T-helper 2 cell treated with Interferon-gamma antibody and Interleukin-4, amounts not matched to agents 100 ng/mL and 5 ng/mL, for 36 hours (primary cell): ENCODE data around the gene USP37. TPM values are rescaled to one million over a fixed set of nuclear protein-coding genes. Genes with fewer than 3 reads are reported as not detected.

Experiments used
- intact Hi-C: fragments of 100-400 bp; cut with micrococcal nuclease; formaldehyde crosslinking; loops from one replicate; pipeline ENCODE4 v1.15.1; 2023
- total RNA-seq: library from RNA; stranded (reverse); gene quantifications from 2 replicates; pipeline ENCODE4 v1.2.3, GENCODE V29; 2022

The USP37 gene
- total RNA-seq, 1 donor from 2014 or later = 32.2 TPM

DNA sequence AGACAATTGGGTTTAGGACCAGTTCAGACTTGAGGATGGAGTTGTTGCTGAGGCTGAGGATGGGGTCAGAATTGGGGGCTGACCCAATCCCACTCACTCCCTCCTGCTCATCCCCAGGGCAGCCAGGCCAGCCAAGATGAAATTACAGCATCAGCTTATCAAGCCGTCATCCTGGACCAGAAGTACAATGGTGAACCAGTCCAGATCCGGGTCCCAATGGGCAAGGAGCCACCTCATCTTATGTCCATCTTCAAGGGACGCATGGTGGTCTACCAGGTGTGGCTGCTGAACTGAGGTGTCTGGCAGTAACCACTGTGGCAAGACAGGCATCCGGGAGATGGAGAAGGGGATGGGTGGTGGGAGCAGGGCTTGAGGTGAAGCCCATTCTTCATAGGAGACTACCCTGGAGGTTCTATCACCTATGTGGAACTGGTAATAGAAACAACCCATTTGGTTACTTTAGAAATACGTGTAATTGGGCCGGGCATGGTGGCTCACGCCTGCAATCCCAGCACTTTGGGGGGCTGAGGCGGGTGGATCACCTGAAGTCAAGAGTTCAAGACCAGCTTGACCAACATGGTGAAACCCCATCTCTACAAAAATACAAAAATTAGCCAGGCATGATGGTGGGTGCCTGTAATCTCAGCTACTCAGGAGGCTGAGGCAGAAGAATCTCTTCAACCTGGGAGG, 135.3 kb downstream of the USP37 start:
- intact Hi-C loops = no loop called here

DNA sequence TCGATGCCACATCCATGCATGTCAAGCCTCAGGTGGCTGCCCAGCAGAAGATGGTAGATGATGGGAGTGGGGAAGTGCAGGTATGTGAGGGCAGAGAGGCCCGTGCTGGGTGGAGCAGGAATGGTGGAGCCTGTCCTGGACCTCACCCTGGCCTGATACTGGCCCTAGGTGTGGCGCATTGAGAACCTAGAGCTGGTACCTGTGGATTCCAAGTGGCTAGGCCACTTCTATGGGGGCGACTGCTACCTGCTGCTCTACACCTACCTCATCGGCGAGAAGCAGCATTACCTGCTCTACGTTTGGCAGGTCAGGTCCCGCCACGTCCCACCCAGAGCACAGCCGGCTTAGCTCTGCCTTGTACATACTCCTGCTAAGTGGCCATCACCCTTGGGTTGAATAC, 136.3 kb downstream of the USP37 start:
- intact Hi-C loops = no loop called here

DNA sequence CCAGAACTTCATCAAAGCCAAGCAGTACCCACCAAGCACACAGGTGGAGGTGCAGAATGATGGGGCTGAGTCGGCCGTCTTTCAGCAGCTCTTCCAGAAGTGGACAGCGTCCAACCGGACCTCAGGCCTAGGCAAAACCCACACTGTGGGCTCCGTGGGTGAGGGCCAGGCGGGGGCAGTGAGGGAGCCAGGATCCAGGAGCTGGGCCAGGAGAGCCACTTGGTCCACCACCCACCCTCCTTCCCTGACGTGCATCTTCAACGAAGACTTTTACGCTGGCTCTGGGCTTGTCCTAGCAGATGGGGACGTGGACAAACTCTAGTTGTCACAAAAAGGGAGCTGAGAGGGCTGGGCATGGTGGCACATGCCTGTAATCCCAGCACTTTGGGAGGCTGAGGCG, 137.4 kb downstream of the USP37 start:
- intact Hi-C loops = no loop called here

DNA sequence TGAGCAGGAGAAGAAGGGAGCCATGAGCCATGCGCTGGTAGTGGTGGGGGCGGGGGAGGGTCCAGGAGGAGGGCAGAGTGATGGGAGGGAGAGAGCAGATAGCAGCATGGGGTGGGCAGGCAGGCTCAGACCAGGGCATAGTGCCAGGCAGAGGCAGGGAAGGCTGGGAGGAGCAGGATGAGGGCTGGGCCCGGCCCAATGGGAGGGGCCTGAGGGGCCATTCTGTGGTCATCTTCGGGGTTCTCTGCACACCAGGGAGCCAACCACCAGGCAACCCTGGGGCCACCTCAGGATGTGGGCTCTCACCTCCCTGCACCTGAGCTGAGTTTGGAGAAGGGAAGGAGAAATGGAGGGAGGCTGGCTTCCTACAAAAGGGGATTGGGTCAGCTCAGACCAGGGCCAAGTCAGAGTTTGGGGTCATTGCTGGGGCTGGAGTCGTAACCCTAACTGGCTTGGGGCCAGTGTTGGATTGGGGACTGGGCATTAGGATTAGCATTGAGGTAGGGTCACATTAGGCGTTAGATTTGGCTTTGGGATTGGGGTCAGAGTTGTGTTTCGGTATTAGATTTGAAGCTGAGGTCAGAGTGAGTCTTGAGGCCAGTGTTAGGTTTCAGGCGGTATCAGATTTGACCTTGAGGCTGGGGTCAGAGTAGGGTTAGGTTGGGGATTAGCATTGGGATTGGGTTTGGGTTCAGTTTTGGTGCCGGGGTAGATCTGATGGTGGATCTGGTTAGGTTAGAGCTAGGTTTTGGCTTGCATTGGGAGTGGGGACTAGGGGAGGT, 138.0 kb downstream of the USP37 start:
- intact Hi-C loops = no loop called here

DNA sequence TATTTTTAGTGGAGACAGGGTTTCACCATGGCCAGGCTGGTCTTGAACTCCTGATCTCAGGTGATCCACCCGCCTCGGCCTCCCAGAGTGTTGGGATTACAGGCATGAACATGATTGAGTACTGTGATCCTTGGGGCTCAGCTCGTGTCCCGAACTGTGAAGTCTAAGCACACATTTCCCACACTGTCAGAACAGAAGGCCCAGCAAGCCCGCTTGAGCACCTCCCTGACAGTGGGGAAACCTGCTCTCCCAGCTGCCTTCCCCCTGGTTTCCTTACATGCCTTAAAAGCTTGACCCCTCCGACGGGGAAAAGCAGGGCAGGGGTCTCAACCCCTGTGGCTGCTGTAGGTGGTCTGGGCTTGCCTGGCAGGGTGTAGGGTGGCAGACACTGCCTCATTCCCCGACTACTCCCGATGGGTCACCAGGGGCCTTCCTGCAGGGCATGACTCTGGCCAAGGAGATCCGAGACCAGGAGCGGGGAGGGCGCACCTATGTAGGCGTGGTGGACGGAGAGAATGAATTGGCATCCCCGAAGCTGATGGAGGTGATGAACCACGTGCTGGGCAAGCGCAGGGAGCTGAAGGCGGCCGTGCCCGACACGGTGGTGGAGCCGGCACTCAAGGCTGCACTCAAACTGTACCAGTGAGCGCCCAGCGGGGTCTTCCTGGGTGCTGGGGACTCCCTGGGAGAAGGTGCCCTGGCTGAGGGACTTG, 139.1 kb downstream of the USP37 start:
- intact Hi-C loops = no loop called here

DNA sequence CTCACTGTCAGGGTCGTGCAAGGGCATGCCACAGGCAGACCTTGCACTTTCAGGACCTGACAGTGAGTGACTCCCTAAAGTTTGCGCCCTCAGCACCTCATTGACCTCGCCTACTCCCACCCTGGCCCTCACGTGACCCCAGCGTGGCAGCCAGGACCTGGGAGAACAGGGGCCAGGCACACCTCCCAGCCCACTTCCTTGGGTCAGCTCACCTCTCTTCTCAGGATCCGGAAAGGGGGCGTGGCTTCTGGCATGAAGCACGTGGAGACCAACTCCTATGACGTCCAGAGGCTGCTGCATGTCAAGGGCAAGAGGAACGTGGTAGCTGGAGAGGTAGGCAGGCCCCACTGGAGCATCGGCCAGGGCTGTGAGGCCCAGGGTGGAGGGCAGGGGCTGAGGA, 140.4 kb downstream of the USP37 start:
- intact Hi-C loops = no loop called here

DNA sequence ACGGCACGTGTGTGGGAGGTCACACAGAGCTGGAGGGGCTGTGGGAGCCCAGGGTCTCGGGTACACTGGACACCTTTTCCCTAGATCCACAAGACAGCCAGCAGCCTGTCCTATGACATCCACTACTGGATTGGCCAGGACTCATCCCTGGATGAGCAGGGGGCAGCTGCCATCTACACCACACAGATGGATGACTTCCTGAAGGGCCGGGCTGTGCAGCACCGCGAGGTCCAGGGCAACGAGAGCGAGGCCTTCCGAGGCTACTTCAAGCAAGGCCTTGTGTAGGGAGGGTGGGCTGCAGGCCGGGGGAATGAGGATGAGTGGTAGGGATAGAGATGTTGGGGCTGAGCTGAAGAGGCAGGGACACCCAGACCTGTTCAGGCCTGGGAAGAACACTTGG, 142.6 kb downstream of the USP37 start:
- intact Hi-C loops = no loop called here

DNA sequence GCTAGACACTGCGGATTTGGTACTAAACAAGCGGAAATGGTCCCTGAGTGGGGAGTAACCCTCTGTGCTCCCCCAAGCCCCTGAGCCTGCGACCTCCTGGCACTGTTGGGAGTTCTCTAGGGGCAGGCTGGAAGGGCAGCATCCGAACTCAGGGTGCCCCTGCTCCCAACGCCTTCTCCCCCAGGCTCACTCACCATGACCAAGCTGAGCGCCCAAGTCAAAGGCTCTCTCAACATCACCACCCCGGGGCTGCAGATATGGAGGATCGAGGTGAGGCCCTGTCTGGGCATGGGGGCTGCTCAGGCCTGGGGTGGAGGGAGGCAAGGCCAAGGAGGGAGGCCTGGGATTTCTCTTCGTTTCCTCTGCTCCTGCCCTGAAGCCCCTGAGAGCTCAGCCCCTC, 144.6 kb downstream of the USP37 start:
- intact Hi-C loops = no loop called here

DNA sequence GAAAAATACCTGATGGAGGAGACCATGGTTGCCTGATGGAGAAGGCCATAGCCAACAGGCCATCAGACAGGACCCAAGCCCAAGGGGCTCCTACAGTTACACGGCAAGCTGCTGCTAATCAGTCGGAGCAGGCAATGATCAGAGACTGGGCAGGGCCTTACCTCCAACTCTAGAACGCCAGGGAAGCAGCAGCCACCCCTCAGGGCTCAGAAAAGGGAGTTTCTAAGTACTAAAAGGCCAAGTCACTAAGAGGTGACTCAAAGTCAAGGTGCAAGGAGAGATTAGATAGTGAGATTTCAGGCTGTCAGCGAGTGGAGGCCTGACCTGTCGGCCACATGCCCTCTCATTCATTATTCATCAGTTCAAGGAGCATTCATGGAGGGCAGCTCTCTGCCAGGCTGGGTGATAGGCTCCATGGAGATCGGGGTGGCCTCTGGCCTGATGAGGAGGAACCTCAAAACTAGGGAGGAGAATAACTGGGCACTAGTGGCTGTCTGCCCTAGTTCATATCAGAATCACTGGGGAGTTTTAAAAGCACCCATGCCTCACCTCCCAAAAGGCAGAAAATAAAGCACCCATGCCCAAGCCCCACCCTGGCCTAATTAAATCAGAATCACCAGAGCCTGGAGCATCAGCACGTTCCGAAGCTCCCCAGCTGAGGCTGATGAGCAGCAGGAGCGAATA, 145.6 kb downstream of the USP37 start:
- intact Hi-C loops = no loop called here

DNA sequence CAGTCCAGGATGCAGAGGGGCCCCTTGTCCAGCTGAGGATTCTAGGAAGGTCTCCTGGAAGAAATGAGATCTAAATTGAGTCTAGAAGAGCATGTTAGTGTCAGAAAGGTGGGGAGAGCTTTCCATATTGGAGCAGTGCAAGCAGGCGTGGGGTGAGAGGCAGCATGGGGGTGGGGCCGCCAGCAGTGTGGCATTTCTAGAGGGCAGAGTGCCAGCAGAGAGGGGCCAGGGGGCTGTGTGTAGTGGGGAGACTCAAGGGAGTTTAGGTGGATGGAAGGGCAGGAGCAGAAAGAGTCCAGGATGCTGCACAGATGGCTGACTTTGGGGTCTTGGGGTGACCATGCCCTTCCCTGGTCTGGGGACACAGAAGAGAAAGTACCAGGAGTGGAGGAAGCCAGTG, 147.1 kb downstream of the USP37 start:
- intact Hi-C loops = no loop called here

DNA sequence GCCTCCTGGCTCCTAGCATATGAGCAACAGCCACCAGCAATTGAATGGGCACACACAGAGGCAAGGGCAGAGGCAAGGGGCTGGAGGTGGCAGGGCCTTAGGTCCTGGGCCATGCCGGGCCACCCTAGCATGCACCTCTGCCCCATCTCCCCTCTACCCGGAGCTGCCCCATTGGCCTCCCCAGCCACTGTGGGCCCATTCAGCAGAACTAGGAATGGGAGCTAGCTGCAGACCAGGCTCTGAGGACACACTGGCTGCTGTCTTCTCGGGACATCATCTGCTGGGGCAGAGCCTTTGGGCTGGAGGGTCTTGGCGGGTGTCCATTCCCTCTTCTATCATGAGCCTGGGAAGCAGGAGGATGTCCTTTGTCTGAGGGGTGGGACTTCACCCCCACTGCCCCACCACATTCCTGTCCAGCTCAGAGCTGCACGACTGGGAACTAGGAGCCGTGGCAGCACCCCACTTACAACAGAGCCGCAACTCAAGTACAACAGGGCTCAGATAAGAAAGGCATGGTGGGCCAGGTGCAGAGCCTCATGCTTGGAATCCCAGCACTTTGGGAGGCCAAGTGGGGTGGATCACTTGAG, 148.4 kb downstream of the USP37 start:
- intact Hi-C loops = no loop called here

DNA sequence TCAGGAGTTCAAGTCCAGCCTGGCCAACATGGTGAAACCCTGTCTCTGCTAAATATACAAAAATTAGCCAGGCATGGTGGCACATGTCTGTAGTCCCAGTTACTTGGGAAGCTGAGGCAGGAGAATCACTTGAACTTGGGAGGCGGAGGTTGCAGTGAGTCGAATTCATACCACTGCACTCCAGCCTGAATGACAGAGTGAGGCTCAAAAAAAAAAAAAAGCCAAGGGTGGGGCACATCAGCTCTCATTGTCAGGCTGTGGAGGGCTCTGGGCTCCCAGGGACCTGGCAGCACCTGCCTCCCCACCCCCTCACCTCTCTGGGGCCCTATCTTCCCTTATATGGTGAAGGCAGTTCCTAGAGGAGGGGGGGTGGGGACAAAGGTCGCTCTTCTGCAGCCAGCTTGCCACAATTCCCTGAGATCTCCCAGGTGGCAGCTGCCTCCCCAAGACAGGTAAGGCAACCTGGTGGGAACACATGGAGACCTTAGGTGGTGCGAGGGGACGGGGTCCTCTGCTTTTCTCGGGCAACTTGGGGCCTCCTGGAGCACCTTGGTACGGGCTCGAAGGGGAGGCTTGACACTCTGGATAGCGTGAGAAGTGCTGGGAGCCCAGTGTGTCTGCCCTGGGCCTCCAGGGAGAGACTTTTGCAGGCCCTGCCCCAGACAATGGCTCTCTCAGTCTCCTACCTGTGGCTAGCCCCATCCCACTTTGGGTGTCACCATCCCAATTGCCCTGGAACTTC, 149.3 kb downstream of the USP37 start, which contains the start of gene VIL1:
Gene VIL1 (plus strand): TSS at position 407 of the 742 bp plus-strand sequence. CDS start 4,656 bp downstream, outside the sequence.
- intact Hi-C loops = no loop called here

DNA sequence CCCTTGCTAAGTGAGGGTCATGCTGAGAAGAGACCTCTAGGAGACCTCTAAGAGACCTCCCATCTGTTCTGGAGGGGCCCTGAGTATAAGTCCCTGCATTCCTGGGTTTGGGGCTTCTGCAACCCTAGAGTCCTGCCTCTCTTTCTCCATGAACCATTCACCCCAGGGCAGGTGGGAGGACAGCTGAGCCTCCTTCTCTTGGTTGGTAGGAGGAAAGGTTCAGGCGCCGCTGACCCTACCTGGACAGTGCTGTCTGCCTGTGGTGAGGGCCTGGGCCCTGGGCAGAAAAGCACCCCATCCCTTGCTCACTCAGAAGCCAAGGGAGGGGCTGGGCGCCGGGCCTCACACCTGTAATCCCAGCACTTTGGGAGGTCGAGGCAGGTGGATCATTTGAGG, 149.8 kb downstream of the USP37 start:
- intact Hi-C loops = no loop called here

DNA sequence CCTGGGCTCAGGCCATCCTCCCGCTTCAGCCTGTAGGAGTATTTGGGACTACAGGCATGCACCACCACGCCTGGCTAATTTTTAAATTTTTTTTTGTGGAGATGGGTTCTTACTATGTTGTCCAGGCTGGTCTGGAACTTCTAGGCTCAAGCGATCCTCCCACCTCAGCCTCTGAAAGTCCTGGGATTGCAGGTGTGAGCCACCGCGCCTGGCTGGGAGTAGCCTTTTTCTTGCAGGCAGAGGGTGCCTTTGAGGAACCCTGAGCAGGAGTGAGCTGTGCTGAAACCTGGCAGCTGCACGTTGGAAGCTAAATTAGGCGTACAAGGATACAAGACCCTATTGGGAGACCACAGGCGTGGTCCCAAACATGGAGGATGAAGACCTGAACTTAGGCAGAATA, 160.4 kb downstream of the USP37 start:
- intact Hi-C loops = loop anchor here (2.0 to 5.0 kb wide), 2 partner anchors 59 to 440 kb away; no protein-coding TSS in a partner anchor

DNA sequence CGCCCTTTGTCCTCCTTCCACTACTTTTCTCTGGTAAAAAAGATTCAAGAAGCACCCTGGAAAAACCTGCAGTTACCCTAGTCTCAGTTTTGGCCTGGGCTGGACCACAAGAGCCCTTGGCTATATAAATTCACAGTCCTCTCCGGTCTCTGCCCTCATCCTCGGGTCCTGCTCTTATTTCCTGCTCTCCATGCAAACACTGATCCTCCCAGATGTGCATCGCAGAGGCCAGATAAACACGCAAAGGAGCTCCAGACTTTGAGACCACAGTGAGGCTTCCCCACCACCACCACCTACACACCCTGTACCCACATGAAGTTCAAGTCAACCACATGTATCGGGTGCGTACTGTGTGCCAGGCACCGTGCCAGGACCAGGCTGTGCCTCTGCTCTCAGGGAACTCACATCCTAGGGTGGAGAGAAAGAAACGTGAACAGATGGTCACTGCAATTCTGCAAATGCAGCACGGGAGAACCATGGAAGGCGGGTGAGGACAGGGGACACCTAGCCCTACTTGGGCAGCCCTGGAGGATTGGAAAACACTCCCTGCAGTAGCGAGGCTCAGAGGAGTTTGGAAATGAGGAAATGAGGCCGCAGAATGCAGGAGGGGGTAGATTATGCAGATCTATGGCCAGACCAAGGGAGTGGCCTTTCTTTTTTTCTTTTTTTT, 161.1 kb downstream of the USP37 start:
- intact Hi-C loops = loop anchor here (1.0 to 5.0 kb wide), 7 partner anchors 11 to 440 kb away; partner anchors contain the start of genes AAMP, CNOT9, PNKD and USP37

DNA sequence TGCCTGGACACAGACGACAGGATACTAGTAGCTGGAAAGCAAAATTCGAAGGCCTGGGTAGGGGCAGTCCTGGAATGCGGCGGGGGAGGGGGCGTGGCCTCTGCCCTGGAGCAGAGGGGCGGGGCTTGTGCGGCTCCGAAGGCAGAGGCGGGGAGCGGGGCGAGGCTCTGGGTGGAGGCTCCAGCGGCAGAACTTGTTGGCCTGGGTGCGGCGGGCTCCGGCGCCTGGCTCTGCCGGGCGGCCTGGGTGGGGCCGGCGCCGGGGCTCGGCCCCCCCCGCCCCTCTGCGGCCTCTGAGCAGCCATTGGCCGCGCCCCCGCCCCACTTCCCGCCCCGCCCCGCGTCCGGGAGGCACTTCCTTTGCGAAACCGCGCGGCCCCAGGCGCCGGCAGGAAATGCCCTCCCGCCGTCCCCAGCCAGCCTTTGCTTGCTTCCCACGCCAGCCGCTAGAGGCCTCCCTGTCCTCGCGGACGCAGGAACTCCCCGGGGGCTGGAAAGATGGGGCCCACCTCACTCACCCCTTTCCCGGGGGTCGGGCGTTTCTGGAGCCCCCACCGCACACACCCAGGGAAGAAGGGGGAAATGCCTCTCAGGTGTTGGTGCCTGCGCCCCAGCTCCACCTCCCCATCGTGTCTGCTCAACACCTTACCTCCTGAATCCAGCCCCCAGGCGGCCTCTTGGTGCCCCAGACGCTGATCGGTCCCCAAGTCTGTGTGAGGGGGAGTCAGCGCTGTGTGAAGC, 161.8 kb downstream of the USP37 start:
- intact Hi-C loops = loop anchor here (1.0 to 5.0 kb wide), 7 partner anchors 10 to 441 kb away; partner anchors contain the start of genes AAMP, CNOT9, PNKD and USP37

DNA sequence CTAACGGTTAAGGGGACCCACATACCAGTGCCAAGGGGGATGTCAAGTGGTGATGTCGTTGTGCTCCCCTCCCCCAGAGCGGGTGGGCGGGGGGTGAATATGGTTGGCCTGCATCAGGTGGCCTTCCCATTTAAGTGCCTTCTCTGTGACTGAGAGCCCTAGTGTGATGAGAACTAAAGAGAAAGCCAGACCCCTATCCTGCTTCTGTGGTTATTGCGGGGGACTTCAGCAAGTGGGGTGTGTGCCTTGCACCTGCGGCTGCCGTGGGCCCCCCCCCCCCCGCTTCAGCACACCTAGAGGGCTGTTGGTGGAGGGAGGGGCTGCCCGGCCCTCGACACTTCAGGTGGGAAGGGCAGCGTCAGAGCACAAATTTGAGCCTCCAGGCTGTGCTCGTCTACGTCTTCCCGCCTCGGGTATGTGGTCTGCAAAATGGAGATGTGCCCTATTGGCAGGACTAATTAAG, 162.4 kb downstream of the USP37 start:
- intact Hi-C loops = loop anchor here (1.0 to 5.0 kb wide), 7 partner anchors 9 to 442 kb away; partner anchors contain the start of genes AAMP, CNOT9, PNKD and USP37

DNA sequence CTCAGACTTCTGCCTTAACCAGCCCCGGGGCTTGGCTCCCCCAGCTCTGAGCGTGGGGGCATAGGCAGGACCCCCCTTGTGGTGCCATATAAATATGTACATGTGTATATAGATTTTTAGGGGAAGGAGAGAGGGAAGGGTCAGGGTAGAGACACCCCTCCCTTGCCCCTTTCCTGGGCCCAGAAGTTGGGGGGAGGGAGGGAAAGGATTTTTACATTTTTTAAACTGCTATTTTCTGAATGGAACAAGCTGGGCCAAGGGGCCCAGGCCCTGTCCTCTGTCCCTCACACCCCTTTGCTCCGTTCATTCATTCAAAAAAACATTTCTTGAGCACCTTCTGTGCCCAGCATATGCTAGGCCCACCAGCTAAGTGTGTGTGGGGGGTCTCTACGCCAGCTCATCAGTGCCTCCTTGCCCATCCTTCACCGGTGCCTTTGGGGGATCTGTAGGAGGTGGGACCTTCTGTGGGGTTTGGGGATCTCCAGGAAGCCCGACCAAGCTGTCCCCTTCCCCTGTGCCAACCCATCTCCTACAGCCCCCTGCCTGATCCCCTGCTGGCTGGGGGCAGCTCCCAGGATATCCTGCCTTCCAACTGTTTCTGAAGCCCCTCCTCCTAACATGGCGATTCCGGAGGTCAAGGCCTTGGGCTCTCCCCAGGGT, 162.9 kb downstream of the USP37 start:
- intact Hi-C loops = loop anchor here (5.0 kb wide), 1 partner anchor 442 kb away; no protein-coding TSS in a partner anchor
